Activated CD8-positive, alpha-beta T cell treated with anti-CD3 and anti-CD28 coated beads for 36 hours (primary cell): ENCODE data around the gene AP1S3. TPM values are rescaled to one million over a fixed set of nuclear protein-coding genes. Genes with fewer than 3 reads are reported as not detected.

Experiments
- ATAC-seq: fragments of 200-7000 bp; cut with Tn5 transposase; one replicate; pipeline ENCODE4 v1.10.0; 2021; ENCODE audit warnings: mild to moderate bottlenecking, moderate library complexity
- CTCF ChIA-PET: fragments of 350-600 bp; sonication (Branson Sonifier 250); formaldehyde crosslinking; loops from one replicate; lab custom pipeline; 2021; ENCODE audit warnings: antibody characterized with exemption; lab: Charles Lee
- POLR2A ChIA-PET: fragments of 350-600 bp; sonication (Branson Sonifier 250); formaldehyde crosslinking; loops from one replicate; lab custom pipeline; 2021; ENCODE audit warnings: antibody characterized with exemption; lab: Charles Lee
- DNase-seq: peaks from one replicate; pipeline ENCODE4 v3.0.0-alpha.2; 2020
- H3K27ac Mint-ChIP-seq: one replicate; pipeline ENCODE4 v1.8.0; 2021; ENCODE audit warnings: mild to moderate bottlenecking, mixed read lengths
- H3K27me3 Mint-ChIP-seq: one replicate; pipeline ENCODE4 v1.8.0; 2021; ENCODE audit warnings: mixed read lengths
- H3K36me3 Mint-ChIP-seq: one replicate; pipeline ENCODE4 v1.8.0; 2021; ENCODE audit warnings: low read depth, mixed read lengths
- H3K4me1 Mint-ChIP-seq: one replicate; pipeline ENCODE4 v1.8.0; 2021; ENCODE audit warnings: low read depth, mixed read lengths
- H3K4me3 Mint-ChIP-seq: one replicate; pipeline ENCODE4 v1.8.0; 2021; ENCODE audit warnings: mild to moderate bottlenecking, moderate library complexity, mixed read lengths
- H3K9me3 Mint-ChIP-seq: one replicate; pipeline ENCODE4 v1.8.0; 2021; ENCODE audit warnings: mixed read lengths
- intact Hi-C: fragments of 100-400 bp; cut with micrococcal nuclease; formaldehyde crosslinking; loops from one replicate; pipeline ENCODE4 v1.10.0; 2022
- total RNA-seq, 2 experiments: library from RNA; stranded (reverse); gene quantifications; one replicate each; pipeline ENCODE4 v1.2.3, GENCODE V29; 2021
- TF ChIP-seq, protein P1 (sequence below): fragments of 200-600 bp; IDR thresholded peaks from one replicate; pipeline ENCODE4 v1.8.0; 2022; ENCODE audit warnings: antibody characterized with exemption, mild to moderate bottlenecking

AP1S3 gene
- total RNA-seq, 2 experiments from 2014 or later: 5.7 to 6.6 TPM

- Mint-ChIP-seq H3K4me1 (peaks cover 7% of the 10 kb centered on the region), H3K27ac (no peak overlapping the region), H3K9me3 (peaks cover 5% of the 10 kb centered on the region), H3K27me3 (no peaks in the 10 kb centered on the region), H3K4me3 (no peak overlapping the region), H3K36me3 (peaks cover 8% of the 10 kb centered on the region)
- DNase-seq: no peak
- ChIA-PET CTCF (no interaction called here), POLR2A (no interaction called here)
- intact Hi-C loops: no loop called here
- ATAC-seq: no peak
- TF ChIP-seq, protein P1, sequence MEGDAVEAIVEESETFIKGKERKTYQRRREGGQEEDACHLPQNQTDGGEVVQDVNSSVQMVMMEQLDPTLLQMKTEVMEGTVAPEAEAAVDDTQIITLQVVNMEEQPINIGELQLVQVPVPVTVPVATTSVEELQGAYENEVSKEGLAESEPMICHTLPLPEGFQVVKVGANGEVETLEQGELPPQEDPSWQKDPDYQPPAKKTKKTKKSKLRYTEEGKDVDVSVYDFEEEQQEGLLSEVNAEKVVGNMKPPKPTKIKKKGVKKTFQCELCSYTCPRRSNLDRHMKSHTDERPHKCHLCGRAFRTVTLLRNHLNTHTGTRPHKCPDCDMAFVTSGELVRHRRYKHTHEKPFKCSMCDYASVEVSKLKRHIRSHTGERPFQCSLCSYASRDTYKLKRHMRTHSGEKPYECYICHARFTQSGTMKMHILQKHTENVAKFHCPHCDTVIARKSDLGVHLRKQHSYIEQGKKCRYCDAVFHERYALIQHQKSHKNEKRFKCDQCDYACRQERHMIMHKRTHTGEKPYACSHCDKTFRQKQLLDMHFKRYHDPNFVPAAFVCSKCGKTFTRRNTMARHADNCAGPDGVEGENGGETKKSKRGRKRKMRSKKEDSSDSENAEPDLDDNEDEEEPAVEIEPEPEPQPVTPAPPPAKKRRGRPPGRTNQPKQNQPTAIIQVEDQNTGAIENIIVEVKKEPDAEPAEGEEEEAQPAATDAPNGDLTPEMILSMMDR: no peak
Observed at GRCh38 chr2:223854741-223855140, 17.4 kb upstream of the AP1S3 start.

GRCh38 chr2:223853425-223853837 is 16.0 kb upstream of the AP1S3 start:
- intact Hi-C loops: no loop called here
- Mint-ChIP-seq H3K36me3 (peaks cover 13% of the 10 kb centered on the region), H3K27ac (no peak overlapping the region), H3K4me3 (no peak overlapping the region), H3K9me3 (peaks cover 9% of the 10 kb centered on the region), H3K4me1 (peaks cover 7% of the 10 kb centered on the region), H3K27me3 (no peaks in the 10 kb centered on the region)
- TF ChIP-seq, protein P1: no peak
- ChIA-PET POLR2A (no interaction called here), CTCF (interaction anchor here (0.6 kb wide), 1 partner anchor 13 kb away, joined by 3 read pairs; no protein-coding TSS in a partner anchor)
- ATAC-seq: peak; percentile 49
- no peak for DNase-seq

GRCh38 chr2:223852281-223852795 is 15.0 kb upstream of the AP1S3 start:
- Mint-ChIP-seq H3K27me3 (no peaks in the 10 kb centered on the region), H3K27ac (no peak overlapping the region), H3K4me1 (peaks cover 9% of the 10 kb centered on the region), H3K36me3 (peaks cover 14% of the 10 kb centered on the region), H3K9me3 (peaks cover 9% of the 10 kb centered on the region), H3K4me3 (no peak overlapping the region)
- ATAC-seq (no peak), DNase-seq (no peak)
- TF ChIP-seq, protein P1: no peak
- POLR2A ChIA-PET: no interaction called here
- CTCF ChIA-PET: no interaction called here
- intact Hi-C loops: no loop called here

DNA sequence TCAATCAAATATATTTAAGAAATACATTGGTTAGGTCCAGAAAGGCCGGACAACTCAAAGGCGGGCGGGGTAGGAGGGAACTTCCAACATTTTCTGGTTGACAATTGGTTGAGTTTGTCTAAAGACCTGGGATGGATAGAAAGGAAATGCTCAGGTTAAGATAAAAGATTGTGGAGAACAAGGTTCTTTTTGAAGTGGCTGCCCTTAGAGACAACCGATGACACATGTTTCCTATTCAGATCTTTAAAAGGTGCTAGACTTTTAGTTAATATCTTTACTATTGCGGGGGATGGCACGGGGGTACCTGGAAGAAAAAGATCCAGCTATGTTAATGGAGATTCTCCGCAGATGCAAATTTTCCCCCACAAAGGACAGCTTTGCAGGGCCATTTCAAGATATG is 10.0 kb upstream of the AP1S3 start:
- TF ChIP-seq, protein P1: no peak
- Mint-ChIP-seq H3K27ac (no peak overlapping the region), H3K4me1 (peaks cover 9% of the 10 kb centered on the region), H3K36me3 (peaks cover 14% of the 10 kb centered on the region), H3K27me3 (no peaks in the 10 kb centered on the region), H3K9me3 (peaks cover 9% of the 10 kb centered on the region), H3K4me3 (no peak overlapping the region)
- intact Hi-C loops: no loop called here
- CTCF ChIA-PET: interaction anchor here (0.7 to 1.2 kb wide), 2 partner anchors 8 to 18 kb away, joined by 3 read pairs; no protein-coding TSS in a partner anchor
- no peak for ATAC-seq
- no peak for DNase-seq
- POLR2A ChIA-PET: no interaction called here

- peaks cover 9% of the 10 kb centered on the region for H3K9me3 Mint-ChIP-seq
- POLR2A ChIA-PET: no interaction called here
- CTCF ChIA-PET: no interaction called here
Observed at GRCh38 chr2:223846515-223846914, 9.1 kb upstream of the AP1S3 start.

More at GRCh38 chr2:223846515-223846914, 9.1 kb upstream of the AP1S3 start:
- H3K36me3 Mint-ChIP-seq: peaks cover 14% of the 10 kb centered on the region
- H3K27ac Mint-ChIP-seq: no peak overlapping the region
- no peaks in the 10 kb centered on the region for H3K27me3 Mint-ChIP-seq
- TF ChIP-seq, protein P1: no peak
- no peak overlapping the region for H3K4me3 Mint-ChIP-seq
- ATAC-seq (no peak), DNase-seq (no peak)
- peaks cover 9% of the 10 kb centered on the region for H3K4me1 Mint-ChIP-seq
- intact Hi-C loops: no loop called here
